GM18951 (cell line): ENCODE data around the gene XPNPEP1.

ENCODE experiments used
- POLR2A ChIP-seq: IDR thresholded peaks from 4 replicates; pipeline ENCODE4 v1.6.1; 2011; ENCODE audit warnings: mild to moderate bottlenecking; ENCODE audit not compliant: insufficient read length, insufficient read depth; ENCODE audit errors: extremely low read depth
- in situ Hi-C: fragments of 300-500 bp; cut with MboI; formaldehyde crosslinking; loops from one replicate; pipeline ENCODE4 v1.12.0; 2022; ENCODE audit warnings: low sequenced_read_pairs, mixed read lengths, inconsistent platforms; ENCODE audit not compliant: unreplicated experiment

XPNPEP1 gene

DNA sequence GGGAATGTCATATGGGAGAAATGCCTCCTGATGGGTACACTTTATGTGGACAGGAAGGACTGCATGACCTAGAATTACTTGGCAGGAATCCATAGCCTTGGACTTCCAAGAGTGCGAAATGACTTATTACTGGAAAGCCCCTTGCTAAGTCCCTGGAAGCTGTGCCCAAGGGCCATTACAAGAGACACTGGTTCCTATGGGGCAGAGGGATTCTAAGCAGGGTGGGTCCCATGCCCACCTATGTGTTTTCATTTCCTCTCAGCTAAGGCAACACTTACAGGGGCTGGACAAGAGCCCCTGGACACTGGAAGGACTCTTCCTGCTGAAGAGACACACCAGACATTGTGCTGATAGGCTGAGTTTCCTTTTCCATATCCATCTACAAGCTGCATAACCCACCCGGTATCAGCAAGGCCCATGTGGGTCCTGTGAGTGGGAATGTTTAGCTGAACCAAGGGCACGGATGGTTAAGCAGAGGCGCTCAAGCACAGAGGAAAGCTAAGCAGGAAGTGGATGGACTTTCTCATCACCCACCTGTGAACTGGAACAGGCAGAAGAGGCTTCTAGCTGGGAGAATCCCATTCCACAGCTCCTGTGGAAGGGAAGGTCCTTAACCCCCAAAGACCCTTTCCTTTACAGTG lies 56.2 kb downstream of the XPNPEP1 start:
- in situ Hi-C loops, result no loop called here
- TF ChIP-seq POLR2A, result no peak

DNA sequence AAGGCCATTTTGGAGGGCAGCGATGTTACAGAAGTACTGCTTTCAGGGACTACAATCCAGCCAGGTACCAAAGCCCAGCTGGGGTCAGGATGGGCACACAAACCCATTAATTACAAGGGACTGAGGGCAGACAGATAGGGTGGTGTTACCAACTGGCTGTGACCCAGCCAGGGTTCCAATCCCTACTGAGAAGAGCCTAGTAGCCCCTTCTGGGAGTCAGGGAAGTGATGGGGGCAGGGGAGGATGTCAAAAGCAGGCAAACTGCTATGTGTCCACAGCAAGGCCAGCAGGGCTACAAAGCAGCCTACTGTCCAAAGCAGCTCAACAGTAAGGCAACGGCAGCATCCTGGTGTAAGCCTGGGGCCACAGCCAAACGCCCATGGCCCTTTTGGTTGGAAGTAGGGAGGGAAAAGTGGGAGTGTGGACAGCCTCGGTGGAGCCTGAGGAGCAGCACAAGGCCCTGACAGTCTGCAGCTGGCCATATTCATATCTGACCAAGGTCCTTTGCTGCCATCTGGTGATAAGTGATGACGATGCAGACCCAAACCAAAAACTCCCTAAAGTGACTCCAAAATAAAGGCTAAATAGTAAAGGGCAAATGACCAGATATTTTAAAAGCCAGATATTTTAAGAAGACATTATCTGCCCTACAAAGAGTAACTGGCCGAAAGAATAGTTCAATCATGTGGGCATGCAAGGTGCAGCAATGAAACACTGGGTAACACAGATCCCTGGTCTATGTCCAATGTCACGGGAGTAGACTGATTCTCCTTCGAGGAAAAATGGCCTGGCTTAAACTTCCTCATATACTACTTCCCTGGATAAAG lies 56.9 kb downstream of the XPNPEP1 start:
- TF ChIP-seq POLR2A, result no peak
- in situ Hi-C loops, result no loop called here

GRCh38 chr10:109863775-109864174 lies 59.5 kb downstream of the XPNPEP1 start:
- TF ChIP-seq POLR2A, result no peak
- in situ Hi-C loops, result no loop called here

- no peak for TF ChIP-seq POLR2A
- in situ Hi-C loops, result no loop called here
Observed at GRCh38 chr10:109862738-109863137, 60.6 kb downstream of the XPNPEP1 start.

GRCh38 chr10:109862041-109862440 lies 61.3 kb downstream of the XPNPEP1 start:
- no peak for TF ChIP-seq POLR2A
- in situ Hi-C loops, result no loop called here

- in situ Hi-C loops, result no loop called here
- TF ChIP-seq POLR2A, result no peak
Observed at GRCh38 chr10:109861081-109861480, 62.2 kb downstream of the XPNPEP1 start.

GRCh38 chr10:109859221-109859620 lies 64.1 kb downstream of the XPNPEP1 start:
- TF ChIP-seq POLR2A, result no peak
- in situ Hi-C loops, result no loop called here

DNA sequence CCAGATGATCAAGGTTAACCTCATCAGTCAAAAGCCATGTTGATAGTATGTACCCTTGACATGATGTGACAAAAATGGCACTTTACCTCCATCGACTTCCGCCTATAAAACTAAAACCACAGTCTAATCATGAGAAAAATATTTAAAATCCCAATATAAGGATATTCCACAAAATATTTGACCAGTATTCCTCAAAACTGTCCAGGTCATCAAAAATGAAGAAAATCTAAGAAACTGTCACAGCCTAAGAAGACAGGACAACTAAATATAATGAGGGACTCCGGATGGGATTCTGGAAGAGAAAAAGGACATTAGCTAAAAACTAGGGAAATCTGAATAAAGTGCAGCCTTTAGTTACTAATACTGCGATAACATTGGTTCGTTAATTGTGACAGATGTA lies 67.6 kb downstream of the XPNPEP1 start:
- in situ Hi-C loops, result no loop called here
- TF ChIP-seq POLR2A, result no peak

DNA sequence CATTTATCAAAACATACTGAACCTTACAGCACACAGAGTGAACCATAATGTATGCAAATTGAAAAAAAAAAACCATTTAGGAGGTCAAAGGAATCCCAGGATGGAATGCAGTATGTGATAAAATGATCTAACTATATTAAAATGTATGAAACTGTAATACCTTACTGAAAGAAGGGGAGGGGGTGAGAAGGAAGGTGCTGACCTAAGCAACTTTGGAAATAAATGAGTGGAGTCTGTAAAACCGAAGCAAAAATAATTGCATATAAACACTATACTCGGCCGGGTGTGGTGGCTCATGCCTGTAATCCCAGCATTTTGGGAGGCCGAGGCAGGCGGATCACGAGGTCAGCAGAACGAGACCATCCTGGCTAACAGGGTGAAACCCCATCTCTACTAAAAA lies 69.4 kb downstream of the XPNPEP1 start:
- no peak for TF ChIP-seq POLR2A
- in situ Hi-C loops, result no loop called here

DNA sequence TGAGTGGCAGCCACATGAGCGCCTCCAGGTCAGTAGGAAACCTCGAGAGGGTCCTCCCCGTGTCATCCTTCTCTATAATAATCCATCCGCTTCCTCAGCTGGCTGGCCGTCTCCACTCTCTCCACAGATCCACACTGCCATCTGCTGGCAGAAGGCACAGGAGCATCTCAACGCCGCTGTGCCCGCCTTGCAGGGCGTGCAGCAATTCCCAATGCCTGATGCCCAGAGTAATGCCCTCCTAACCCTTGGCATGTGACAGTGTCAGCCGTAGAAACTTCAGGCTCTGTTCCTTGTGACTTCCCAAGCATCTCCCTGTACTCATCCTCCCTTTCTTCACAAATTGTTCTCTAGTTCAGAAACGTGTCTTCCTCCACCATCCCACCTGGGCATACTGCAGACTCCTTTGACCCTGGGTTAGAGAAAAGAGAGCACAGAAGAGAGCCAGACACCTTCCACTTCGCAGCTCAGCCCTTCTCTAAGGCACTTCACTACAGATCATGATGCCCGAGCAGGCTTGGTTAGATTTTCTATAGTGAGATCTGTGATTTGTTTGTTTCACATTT lies 70.8 kb downstream of the XPNPEP1 start:
- in situ Hi-C loops, result no loop called here
- no peak for TF ChIP-seq POLR2A

DNA sequence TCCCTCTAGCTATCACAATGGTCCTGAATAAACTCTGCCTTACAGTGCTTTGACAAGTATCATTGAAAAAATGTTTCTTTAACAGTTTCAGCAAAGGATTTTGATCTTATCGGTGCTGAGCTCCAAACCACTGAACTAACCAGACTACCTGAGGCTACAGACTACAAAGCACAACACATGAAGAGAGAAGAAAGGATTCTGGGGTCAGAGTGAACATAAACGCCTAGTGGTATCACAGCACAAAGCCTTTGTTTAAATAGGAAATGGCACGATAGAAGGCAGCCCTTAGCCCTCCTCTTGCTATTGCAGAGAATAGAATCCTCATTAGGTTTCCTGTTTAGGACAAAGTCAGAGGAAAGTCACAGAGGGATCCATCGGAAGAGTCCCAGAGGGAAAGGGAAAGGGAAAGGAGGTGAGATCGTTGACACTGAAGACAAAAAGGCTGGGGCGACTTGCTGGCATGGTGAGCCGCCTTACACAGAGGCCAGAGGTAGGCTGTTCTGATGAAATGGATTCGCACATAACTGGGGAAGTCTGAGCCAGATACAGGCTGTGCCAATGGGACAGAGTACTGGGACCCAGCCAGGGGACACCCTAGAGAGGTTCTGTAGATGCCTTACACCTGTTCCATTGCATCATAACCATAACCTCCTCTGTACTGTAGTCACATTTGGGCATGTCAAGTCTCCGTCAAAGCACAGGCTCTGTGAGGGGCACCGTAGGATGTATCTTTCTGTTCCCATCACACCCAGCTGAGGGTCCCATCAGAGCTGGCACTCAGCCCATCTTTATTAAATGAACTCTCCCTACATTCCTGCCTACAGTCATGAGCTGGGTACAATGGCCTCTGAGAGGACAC lies 71.5 kb downstream of the XPNPEP1 start:
- no peak for TF ChIP-seq POLR2A
- in situ Hi-C loops, result no loop called here

- no peak for TF ChIP-seq POLR2A
Observed at GRCh38 chr10:109846832-109847231, 76.5 kb downstream of the XPNPEP1 start.

GRCh38 chr10:109845308-109845707 lies 78.0 kb downstream of the XPNPEP1 start:
- in situ Hi-C loops, result no loop called here
- TF ChIP-seq POLR2A, result no peak

More at GRCh38 chr10:109846832-109847231, 76.5 kb downstream of the XPNPEP1 start:
- in situ Hi-C loops, result no loop called here

DNA sequence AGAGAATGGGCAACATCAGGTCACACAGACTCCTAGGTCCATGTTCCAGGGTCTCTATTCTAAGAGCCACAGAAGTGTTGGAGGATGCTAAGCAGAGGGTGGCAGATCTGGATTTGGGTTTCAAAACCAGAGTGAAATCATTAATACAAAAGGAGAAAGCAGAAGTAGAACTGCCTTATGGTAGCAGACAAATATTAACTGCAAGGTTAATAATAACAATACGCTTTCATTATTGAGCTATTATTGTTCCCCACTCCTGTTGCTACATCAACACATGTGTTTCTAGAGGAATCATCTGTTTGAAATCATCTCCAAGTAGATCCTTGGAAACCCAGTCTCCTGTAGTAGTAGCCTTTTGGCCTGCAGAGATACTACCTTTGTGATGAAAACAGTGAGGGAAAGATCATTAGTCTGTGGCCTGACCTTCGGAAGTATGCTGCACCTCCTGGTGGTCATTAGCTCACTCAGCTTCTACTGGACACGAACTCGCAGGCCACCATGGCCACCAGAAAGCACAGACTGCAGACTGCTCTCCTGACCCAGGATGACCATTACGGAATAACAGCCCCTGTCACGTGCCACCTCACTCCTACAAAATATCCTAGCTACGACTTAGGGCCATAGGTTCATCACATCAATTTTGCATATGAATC lies 84.6 kb downstream of the XPNPEP1 start:
- TF ChIP-seq POLR2A, result no peak
- in situ Hi-C loops, result no loop called here
